GM12873 (cell line): Measurements from ENCODE around the gene STEAP2.

Experiments used
- TF ChIP-seq, protein P1 (sequence below): IDR thresholded peaks from 2 replicates; pipeline ENCODE4 v1.5.1; 2012; ENCODE audit warnings: low read depth, mild to moderate bottlenecking, moderate library complexity, low read length, control low read depth; ENCODE audit not compliant: insufficient read depth; ENCODE audit errors: missing control alignments

STEAP2 gene

DNA sequence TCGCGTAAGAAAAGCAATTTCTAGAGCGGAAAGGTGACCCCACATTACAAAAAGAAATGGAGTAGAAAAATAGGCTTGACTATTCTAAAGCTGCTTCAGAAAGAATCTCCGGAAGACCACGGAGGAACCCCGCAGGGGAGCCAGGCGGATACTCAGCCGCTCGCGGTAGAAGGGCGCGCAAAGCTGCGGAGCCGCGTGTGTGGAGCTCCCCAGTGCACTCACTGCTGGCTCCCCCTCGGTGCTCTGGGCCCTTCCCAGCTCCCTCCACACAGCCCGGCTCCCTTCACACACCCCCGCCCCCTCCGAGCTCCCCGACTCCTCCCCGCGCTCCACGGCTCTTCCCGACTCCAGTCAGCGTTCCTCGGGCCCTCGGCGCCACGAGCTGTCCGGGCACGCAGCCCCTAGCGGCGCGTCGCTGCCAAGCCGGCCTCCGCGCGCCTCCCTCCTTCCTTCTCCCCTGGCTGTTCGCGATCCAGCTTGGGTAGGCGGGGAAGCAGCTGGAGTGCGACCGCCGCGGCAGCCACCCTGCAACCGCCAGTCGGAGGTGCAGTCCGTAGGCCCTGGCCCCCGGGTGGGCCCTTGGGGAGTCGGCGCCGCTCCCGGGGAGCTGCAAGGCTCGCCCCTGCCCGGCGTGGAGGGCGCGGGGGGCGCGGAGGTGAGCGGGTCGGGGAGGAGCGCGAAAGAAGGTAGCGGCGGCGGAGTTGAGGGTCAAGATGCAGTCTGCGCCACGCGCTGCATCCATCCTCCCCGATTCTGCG is at the start of gene STEAP2:
Gene STEAP2 (plus strand): TSS at position 350 of the 758 bp plus-strand sequence. CDS start 13,343 bp downstream, outside the sequence.
- TF ChIP-seq, protein P1, sequence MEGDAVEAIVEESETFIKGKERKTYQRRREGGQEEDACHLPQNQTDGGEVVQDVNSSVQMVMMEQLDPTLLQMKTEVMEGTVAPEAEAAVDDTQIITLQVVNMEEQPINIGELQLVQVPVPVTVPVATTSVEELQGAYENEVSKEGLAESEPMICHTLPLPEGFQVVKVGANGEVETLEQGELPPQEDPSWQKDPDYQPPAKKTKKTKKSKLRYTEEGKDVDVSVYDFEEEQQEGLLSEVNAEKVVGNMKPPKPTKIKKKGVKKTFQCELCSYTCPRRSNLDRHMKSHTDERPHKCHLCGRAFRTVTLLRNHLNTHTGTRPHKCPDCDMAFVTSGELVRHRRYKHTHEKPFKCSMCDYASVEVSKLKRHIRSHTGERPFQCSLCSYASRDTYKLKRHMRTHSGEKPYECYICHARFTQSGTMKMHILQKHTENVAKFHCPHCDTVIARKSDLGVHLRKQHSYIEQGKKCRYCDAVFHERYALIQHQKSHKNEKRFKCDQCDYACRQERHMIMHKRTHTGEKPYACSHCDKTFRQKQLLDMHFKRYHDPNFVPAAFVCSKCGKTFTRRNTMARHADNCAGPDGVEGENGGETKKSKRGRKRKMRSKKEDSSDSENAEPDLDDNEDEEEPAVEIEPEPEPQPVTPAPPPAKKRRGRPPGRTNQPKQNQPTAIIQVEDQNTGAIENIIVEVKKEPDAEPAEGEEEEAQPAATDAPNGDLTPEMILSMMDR: peak; percentile 48

- TF ChIP-seq, protein P1: no peak
These were observed 48.0 kb upstream of the STEAP2 start for GRCh38 chr7:90163534-90163933.

DNA sequence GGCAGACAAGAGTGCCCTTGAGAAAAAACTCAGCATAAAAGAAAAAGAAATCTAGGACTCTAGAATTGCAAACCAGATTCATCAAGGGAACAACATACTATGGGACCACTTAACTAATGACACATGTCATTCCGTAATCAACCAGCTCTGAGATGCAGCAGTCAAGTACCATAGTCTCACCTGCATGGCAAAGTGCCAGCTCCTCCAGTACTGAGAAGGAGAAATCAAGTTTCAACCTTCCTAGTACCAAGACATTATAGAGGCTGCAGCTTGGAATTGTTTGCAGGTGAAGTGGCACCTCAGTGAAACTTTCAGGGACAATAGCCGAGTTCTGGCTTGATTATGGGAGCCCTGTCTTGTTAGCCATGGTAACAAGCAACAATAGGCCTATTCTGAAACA is 45.8 kb upstream of the STEAP2 start:
- TF ChIP-seq, protein P1: no peak

- TF ChIP-seq, protein P1: no peak
These were observed 45.4 kb upstream of the STEAP2 start for GRCh38 chr7:90166153-90166552.

DNA sequence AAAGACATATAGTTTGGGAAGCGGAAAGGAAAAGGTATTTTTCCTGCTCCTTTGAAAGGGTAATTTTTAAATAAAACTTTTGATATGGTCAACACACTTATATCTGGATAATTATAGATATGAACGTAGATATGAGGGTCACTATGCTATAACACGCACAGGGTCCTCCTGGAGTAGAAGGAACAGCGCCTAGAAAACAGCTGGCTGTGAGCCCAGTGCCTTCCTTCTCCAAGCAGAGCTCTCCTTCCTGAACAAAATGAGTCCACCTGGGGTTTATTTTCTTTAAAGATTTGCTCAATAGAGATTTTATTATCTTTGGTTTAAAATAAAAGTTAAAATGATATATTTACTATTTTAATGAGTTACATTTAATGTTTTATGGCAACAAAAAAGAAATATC is 44.2 kb upstream of the STEAP2 start:
- TF ChIP-seq, protein P1: no peak

- TF ChIP-seq, protein P1: no peak
These were observed 41.6 kb upstream of the STEAP2 start for GRCh38 chr7:90169891-90170290.

DNA sequence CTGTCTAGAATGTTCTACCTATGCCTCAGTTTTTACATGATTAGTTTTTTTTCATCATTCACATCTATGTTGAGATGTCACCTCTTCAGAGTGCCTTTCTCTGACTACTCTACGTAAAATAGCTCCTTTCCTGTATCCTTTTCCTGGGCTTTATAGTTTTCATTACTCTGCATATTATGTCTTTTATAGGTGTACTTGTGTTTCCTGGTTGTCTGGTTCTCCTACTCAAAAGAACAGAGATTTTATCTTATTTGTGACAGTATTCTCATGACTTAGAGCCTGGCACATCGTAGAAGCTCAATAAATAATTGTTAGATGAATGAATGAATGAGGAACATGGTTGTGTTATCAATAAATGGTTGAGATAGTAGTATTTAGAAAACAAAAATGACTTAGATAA is 39.4 kb upstream of the STEAP2 start:
- TF ChIP-seq, protein P1: no peak
